ENCODE results near the gene PPM1H.

- TF ChIP-seq, protein P1, sequence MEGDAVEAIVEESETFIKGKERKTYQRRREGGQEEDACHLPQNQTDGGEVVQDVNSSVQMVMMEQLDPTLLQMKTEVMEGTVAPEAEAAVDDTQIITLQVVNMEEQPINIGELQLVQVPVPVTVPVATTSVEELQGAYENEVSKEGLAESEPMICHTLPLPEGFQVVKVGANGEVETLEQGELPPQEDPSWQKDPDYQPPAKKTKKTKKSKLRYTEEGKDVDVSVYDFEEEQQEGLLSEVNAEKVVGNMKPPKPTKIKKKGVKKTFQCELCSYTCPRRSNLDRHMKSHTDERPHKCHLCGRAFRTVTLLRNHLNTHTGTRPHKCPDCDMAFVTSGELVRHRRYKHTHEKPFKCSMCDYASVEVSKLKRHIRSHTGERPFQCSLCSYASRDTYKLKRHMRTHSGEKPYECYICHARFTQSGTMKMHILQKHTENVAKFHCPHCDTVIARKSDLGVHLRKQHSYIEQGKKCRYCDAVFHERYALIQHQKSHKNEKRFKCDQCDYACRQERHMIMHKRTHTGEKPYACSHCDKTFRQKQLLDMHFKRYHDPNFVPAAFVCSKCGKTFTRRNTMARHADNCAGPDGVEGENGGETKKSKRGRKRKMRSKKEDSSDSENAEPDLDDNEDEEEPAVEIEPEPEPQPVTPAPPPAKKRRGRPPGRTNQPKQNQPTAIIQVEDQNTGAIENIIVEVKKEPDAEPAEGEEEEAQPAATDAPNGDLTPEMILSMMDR (IDR thresholded peaks at IDR 0.05) = no peak
- TF ChIP-seq POLR2AphosphoS5 (IDR thresholded peaks at IDR 0.05) (no peak), POLR2A (IDR thresholded peaks at IDR 0.05) (no peak), EP300 (IDR thresholded peaks at IDR 0.05) (no peak)
Observed at GRCh38 chr12:62943779-62944395, 8.9 kb upstream of the PPM1H start.

Data from sigmoid colon (tissue), 4 donors.